Measurements from ENCODE around the gene TSPAN14. TPM values are rescaled to one million over a fixed set of nuclear protein-coding genes. Genes with fewer than 3 reads are reported as not detected.
"Not testable (repeated sequence)": the region's sequence is repeated elsewhere in the genome, so short reads cannot be mapped to it uniquely, and the experiment has no call there.

Gene TSPAN14
- total RNA-seq, 1 experiment from 2014 or later: 40.4 TPM

DNA sequence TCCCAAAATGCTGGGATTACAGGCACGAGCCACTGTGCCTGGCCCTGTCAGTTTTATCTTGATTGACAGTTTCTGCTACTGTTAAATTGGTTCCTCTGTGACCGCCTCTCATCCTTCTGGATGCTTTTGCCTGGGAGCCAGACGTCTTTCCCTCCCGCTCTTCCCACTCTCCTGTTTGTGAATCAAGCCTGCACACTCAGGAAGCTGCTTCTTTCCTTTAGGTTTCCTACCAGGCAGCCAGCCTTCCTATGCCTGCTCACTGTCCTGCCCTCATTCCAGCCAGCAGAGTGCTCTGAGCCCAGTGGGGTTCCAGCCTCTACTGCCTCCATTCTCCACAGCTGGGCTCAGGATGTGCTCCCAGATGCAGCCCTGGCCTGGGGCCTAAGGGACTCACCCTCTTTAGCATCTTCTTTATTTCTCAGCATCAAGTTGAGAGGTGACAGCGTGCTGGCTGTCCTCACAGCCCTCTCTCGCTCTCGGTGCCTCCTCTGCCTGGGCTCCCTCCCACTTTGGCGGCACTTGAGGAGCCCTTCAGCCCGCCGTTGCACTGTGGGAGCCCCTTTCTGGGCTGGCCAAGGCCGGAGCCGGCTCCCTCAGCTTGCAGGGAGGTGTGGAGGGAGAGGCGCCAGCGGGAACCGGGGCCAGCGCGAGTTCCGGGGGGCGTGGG, 88.7 kb downstream of the TSPAN14 start:
- Histone ChIP-seq H3K27ac (no peak overlapping the region), H3K9me3 (replicated peaks) (no peaks in the 10 kb centered on the region), H3K36me3 (no peaks in the 10 kb centered on the region), H3K27me3 (no peaks in the 10 kb centered on the region), H3K4me3 (no peak overlapping the region), H3K4me1 (no peaks in the 10 kb centered on the region)
- DNase-seq: no peak

GRCh38 chr10:80543319-80543672, 89.2 kb downstream of the TSPAN14 start:
- not testable (repeated sequence) for H3K36me3 ChIP-seq; DNase-seq; H3K27me3 ChIP-seq; H3K4me3 ChIP-seq; H3K27ac ChIP-seq; H3K9me3 ChIP-seq (replicated peaks); H3K4me1 ChIP-seq

DNA sequence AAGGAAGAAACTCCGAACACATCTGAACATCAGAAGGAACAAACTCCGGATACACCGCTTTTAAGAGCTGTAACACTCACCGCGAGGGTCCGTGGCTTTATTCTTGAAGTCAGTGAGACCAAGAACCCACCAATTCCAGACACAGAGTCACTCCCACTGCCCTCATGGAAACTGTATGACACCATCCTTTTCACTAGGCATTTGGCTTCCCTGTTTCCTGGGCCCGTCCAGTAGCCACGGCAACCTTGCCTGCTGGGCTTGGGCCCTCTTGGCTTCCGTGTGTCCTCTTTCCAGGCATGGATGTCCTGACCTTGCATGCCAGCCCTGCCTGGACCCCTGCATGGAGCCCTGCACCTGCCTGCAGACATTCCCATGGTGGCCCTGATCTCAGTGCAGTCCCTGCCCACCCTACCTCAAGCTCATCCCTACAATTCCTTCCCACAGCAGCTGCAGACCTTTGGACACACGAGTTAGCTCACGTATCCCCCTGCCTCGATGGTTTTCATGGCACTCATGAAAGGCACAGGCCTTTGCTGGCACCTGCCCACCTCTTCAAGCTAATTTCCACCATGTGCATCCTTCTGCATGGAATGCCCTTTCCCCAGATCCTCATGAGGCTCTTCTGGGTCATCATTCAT, 90.3 kb downstream of the TSPAN14 start:
- DNase-seq: no peak
- Histone ChIP-seq H3K9me3 (replicated peaks) (no peaks in the 10 kb centered on the region), H3K27me3 (no peaks in the 10 kb centered on the region), H3K36me3 (no peaks in the 10 kb centered on the region), H3K4me1 (no peaks in the 10 kb centered on the region), H3K4me3 (no peak overlapping the region), H3K27ac (no peak overlapping the region)

DNA sequence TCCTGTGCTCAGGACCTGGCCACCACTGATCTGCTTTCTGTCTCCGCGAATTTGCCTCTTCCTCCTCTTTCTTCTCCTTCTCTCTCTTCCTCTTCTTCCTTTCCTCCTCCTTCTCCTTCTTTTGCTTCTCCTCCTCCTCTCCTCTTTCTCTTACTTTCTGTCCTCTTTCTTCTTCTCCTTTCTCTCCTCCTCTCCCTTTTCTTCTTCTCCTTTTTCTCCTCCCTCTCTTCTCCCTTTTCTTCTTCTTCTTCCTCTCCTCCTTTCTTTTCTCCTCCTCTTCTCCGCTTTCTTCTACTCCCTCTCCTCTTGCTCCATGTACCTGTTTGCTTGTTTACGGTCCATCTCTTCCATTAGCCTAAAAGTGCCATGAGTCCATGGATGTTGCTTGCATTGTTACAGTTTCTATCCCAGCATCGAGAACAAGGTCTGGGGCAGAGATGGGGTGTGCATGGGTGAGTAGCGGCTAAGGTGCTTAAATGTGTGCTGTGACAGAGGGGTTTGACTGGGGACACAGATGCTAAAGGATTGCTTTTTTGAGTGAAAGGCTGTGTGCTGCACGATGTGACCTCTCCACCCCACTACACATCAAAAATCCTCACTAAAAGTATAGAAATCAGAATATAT, 91.3 kb downstream of the TSPAN14 start:
- Histone ChIP-seq H3K27ac (no peak overlapping the region), H3K4me3 (no peak overlapping the region)

GRCh38 chr10:80552151-80552646, 98.1 kb downstream of the TSPAN14 start:
- H3K9me3 ChIP-seq (replicated peaks): no peaks in the 10 kb centered on the region
- H3K4me3 ChIP-seq: no peak overlapping the region
- H3K27me3 ChIP-seq: no peaks in the 10 kb centered on the region
- H3K36me3 ChIP-seq: no peaks in the 10 kb centered on the region
- no peaks in the 10 kb centered on the region for H3K4me1 ChIP-seq
- DNase-seq: no peak
- no peak overlapping the region for H3K27ac ChIP-seq

More for the DNA sequence above, 91.3 kb downstream of the TSPAN14 start:
- H3K4me1 ChIP-seq: no peaks in the 10 kb centered on the region
- no peaks in the 10 kb centered on the region for H3K27me3 ChIP-seq
- H3K9me3 ChIP-seq (replicated peaks): no peaks in the 10 kb centered on the region
- H3K36me3 ChIP-seq: no peaks in the 10 kb centered on the region
- no peak for DNase-seq

- no peak for DNase-seq
- Histone ChIP-seq H3K4me1 (no peaks in the 10 kb centered on the region), H3K4me3 (no peak overlapping the region), H3K36me3 (no peaks in the 10 kb centered on the region), H3K27ac (no peak overlapping the region), H3K9me3 (replicated peaks) (no peaks in the 10 kb centered on the region), H3K27me3 (no peaks in the 10 kb centered on the region)
These were observed 99.3 kb downstream of the TSPAN14 start for GRCh38 chr10:80553436-80553835.

GRCh38 chr10:80554050-80554449, 99.9 kb downstream of the TSPAN14 start:
- Histone ChIP-seq H3K4me1 (no peaks in the 10 kb centered on the region), H3K36me3 (no peaks in the 10 kb centered on the region), H3K4me3 (no peak overlapping the region), H3K27ac (no peak overlapping the region), H3K27me3 (no peaks in the 10 kb centered on the region), H3K9me3 (replicated peaks) (no peaks in the 10 kb centered on the region)
- DNase-seq: no peak

DNA sequence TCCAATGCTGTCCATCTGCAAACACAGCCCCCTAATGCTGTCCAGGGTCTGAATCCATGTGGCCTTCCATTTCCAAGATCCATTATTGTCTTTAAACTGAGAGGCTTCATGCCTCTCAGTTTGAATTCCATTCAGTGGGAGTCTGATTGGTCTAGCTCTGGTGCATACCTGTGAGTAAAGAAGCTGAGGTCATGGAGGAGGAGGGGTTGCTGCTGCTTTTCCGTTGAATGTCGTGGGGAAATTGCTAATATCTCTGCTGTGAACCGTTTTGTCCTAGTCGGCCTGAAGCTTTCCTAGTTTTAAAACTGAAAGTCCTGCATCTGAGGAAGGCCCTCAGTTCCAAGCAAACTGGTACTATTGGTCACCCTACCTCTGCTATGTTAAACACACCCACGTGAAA, 101.3 kb downstream of the TSPAN14 start:
- no peak for DNase-seq
- Histone ChIP-seq H3K9me3 (replicated peaks) (no peaks in the 10 kb centered on the region), H3K4me1 (no peaks in the 10 kb centered on the region), H3K27me3 (no peaks in the 10 kb centered on the region), H3K4me3 (no peak overlapping the region), H3K36me3 (no peaks in the 10 kb centered on the region), H3K27ac (no peak overlapping the region)

DNA sequence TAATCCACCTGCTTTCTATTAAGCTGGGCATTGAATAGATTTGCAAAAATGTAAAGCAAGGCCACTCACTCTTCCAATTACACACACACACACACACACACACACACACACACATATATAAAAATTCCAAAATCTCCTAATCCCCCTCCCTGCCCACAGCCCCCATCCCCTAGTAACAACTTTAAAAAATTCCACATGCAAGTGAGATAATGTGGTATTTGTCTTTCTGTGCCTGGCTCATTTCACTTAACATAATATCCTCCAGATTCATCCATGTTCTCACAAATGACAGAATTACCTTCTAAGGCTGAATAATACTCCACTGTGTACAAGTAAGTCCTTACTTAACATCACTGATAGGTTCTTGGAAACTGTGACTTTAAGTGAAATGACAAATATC, 107.8 kb downstream of the TSPAN14 start:
- H3K4me1 ChIP-seq: no peaks in the 10 kb centered on the region
- DNase-seq: no peak
- H3K4me3 ChIP-seq: no peak overlapping the region
- no peaks in the 10 kb centered on the region for H3K27me3 ChIP-seq
- H3K27ac ChIP-seq: no peak overlapping the region
- no peaks in the 10 kb centered on the region for H3K36me3 ChIP-seq
- H3K9me3 ChIP-seq (replicated peaks): no peaks in the 10 kb centered on the region

- no peak overlapping the region for H3K27ac ChIP-seq
- no peak overlapping the region for H3K4me3 ChIP-seq
- H3K36me3 ChIP-seq: no peaks in the 10 kb centered on the region
- no peak for DNase-seq
- 0 out of 2 replicates have a peak, but pooled peaks cover 3% of the 10 kb centered on the region for H3K27me3 ChIP-seq
- H3K4me1 ChIP-seq: no peaks in the 10 kb centered on the region
- H3K9me3 ChIP-seq (replicated peaks): no peaks in the 10 kb centered on the region
These were observed 113.2 kb downstream of the TSPAN14 start for GRCh38 chr10:80567292-80567691.

- 0 out of 2 replicates have a peak, but pooled peaks cover 3% of the 10 kb centered on the region for H3K27me3 ChIP-seq
- H3K9me3 ChIP-seq (replicated peaks): no peaks in the 10 kb centered on the region
- no peak overlapping the region for H3K27ac ChIP-seq
- no peaks in the 10 kb centered on the region for H3K36me3 ChIP-seq
- H3K4me3 ChIP-seq: no peak overlapping the region
- no peak for DNase-seq
- H3K4me1 ChIP-seq: no peaks in the 10 kb centered on the region
These were observed 115.2 kb downstream of the TSPAN14 start for GRCh38 chr10:80569131-80569895.

DNA sequence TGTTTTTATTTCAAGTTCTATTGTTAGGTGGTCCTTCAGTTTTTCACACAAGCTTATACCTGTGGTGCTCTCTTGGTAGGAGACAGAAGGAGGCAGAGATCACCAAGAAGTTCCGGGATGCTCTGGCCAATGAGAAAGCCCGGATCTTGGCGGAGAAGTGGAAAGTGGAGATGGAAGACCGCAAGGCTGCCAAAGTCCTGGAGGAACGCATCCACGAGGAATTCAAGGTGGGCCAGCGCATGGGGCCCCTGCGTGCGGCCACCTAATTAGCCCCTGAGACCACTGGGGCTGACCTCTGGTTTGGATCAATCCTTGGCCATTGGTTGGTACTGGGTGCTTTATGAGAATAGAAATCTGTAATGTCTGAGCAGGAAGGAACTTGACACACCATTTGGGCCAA, 117.2 kb downstream of the TSPAN14 start:
- no peak for DNase-seq
- Histone ChIP-seq H3K36me3 (no peaks in the 10 kb centered on the region), H3K4me3 (no peak overlapping the region), H3K27me3 (0 out of 2 replicates have a peak, but pooled peaks cover 3% of the 10 kb centered on the region), H3K9me3 (replicated peaks) (no peaks in the 10 kb centered on the region), H3K4me1 (no peaks in the 10 kb centered on the region), H3K27ac (no peak overlapping the region)

GRCh38 chr10:80579181-80579763, 125.2 kb downstream of the TSPAN14 start:
- H3K4me1 ChIP-seq: no peaks in the 10 kb centered on the region
- H3K27ac ChIP-seq: no peak overlapping the region
- no peaks in the 10 kb centered on the region for H3K9me3 ChIP-seq (replicated peaks)
- no peaks in the 10 kb centered on the region for H3K27me3 ChIP-seq
- no peak overlapping the region for H3K4me3 ChIP-seq
- H3K36me3 ChIP-seq: no peaks in the 10 kb centered on the region
- no peak for DNase-seq

GRCh38 chr10:80579849-80580637, 125.9 kb downstream of the TSPAN14 start:
- no peaks in the 10 kb centered on the region for H3K27me3 ChIP-seq

More at GRCh38 chr10:80579849-80580637, 125.9 kb downstream of the TSPAN14 start:
- H3K27ac ChIP-seq: no peak overlapping the region
- H3K36me3 ChIP-seq: no peaks in the 10 kb centered on the region
- no peak overlapping the region for H3K4me3 ChIP-seq
- DNase-seq: no peak
- no peaks in the 10 kb centered on the region for H3K9me3 ChIP-seq (replicated peaks)
- no peaks in the 10 kb centered on the region for H3K4me1 ChIP-seq
